Measurements from ENCODE around the gene CPSF4.

The CPSF4 gene

DNA sequence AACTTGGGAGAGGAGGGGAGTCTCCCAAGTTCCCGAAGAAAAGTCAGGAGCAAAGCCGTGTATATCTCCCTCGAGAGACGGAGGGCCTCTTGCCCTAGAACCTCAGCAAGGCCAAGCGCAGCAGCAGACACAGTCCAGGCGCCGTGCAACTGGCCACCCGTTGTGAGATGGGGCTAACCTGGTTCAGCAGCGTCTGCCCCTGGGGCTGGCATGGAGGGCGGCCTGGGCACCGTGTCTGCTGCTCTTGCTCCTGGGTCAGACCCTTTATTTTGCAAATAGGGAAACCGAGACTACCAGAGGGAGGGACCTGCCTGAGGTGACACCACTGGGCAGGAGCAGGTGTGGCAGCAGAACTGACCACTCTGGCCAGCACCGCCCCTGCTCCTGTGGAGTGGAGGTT is 13.8 kb downstream of the CPSF4 start:
- Histone ChIP-seq H3K27ac (no peak overlapping the region), H3K9me3 (no peaks in the 10 kb centered on the region), H3K4me1 (no peaks in the 10 kb centered on the region), H3K27me3 (no peaks in the 10 kb centered on the region), H3K36me3 (peaks cover 49 to 100% (median 98%) of the 10 kb centered on the region in 3 donors), H3K4me3 (no peak overlapping the region)
- TF ChIP-seq, protein P1, sequence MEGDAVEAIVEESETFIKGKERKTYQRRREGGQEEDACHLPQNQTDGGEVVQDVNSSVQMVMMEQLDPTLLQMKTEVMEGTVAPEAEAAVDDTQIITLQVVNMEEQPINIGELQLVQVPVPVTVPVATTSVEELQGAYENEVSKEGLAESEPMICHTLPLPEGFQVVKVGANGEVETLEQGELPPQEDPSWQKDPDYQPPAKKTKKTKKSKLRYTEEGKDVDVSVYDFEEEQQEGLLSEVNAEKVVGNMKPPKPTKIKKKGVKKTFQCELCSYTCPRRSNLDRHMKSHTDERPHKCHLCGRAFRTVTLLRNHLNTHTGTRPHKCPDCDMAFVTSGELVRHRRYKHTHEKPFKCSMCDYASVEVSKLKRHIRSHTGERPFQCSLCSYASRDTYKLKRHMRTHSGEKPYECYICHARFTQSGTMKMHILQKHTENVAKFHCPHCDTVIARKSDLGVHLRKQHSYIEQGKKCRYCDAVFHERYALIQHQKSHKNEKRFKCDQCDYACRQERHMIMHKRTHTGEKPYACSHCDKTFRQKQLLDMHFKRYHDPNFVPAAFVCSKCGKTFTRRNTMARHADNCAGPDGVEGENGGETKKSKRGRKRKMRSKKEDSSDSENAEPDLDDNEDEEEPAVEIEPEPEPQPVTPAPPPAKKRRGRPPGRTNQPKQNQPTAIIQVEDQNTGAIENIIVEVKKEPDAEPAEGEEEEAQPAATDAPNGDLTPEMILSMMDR (IDR thresholded peaks at IDR 0.05): no peak
- no peak for DNase-seq
- intact Hi-C loops (cut with DNase I; ENCODE audit: low total_unique reads): no loop called here

DNA sequence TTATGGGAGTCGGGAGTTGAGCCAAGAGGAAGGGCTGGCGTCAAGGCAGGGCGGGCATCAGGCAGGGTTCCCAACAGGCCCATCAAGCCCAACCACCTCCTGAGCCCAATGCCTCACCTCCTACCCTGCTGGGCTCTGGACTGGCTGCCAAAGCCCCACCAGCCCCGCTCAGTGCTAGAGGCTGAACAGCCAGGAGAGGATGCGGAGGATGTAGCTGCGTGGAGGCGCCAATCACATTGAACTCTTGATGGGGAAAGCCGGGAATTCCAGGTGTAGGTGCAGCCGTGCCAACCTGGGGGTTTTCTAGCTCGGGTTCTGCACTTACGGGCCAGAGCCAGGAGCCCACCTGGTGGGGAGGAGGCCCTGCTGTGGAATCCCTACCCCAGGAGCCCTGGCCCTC is 14.4 kb downstream of the CPSF4 start:
- H3K36me3 ChIP-seq: peaks cover 51 to 100% (median 98%) of the 10 kb centered on the region in 3 donors
- H3K27me3 ChIP-seq: no peaks in the 10 kb centered on the region
- intact Hi-C loops (cut with DNase I; ENCODE audit: low total_unique reads): no loop called here
- TF ChIP-seq, protein P1 (IDR thresholded peaks at IDR 0.05): no peak
- no peak overlapping the region for H3K27ac ChIP-seq
- H3K4me1 ChIP-seq: no peaks in the 10 kb centered on the region
- no peak overlapping the region for H3K4me3 ChIP-seq
- no peaks in the 10 kb centered on the region for H3K9me3 ChIP-seq
- no peak for DNase-seq

GRCh38 chr7:99455874-99456273 is 17.1 kb downstream of the CPSF4 start:
- no peak overlapping the region for H3K4me3 ChIP-seq
- DNase-seq: no peak
- no peaks in the 10 kb centered on the region for H3K27me3 ChIP-seq
- intact Hi-C loops (cut with DNase I; ENCODE audit: low total_unique reads): no loop called here
- no peak overlapping the region for H3K27ac ChIP-seq
- no peaks in the 10 kb centered on the region for H3K9me3 ChIP-seq
- TF ChIP-seq, protein P1 (IDR thresholded peaks at IDR 0.05): no peak
- peaks cover 0 to 7% (median 0%) of the 10 kb centered on the region in 4 donors for H3K4me1 ChIP-seq
- peaks cover 46 to 91% (median 87%) of the 10 kb centered on the region in 3 donors for H3K36me3 ChIP-seq

DNA sequence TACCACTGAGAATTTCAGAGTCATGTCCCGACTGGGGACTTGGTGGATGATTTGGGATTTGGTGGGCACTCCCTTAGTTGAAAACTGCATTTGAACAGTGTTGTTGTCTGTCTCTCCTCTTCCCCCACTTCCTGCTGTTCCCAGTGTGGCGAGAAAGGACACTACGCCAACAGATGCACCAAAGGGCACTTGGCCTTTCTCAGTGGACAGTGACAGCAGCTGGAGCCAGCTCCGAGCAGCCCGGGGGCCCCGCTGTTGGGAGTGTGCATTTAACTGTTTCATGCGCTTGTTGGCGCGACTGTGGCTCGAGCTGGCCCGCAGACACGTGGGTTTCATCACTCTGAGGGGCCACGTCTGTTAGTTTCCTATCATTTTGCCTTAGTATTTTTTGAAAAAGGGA is 17.5 kb downstream of the CPSF4 start:
- intact Hi-C loops (cut with DNase I; ENCODE audit: low total_unique reads): no loop called here
- Histone ChIP-seq H3K9me3 (no peaks in the 10 kb centered on the region), H3K27me3 (no peaks in the 10 kb centered on the region), H3K27ac (no peak overlapping the region), H3K4me3 (no peak overlapping the region), H3K4me1 (peaks cover 0 to 9% (median 0%) of the 10 kb centered on the region in 4 donors), H3K36me3 (peaks cover 42 to 87% (median 83%) of the 10 kb centered on the region in 3 donors)
- TF ChIP-seq, protein P1 (IDR thresholded peaks at IDR 0.05): no peak
- no peak for DNase-seq

GRCh38 chr7:99457050-99457649 is 18.4 kb downstream of the CPSF4 start:
- no peaks in the 10 kb centered on the region for H3K27me3 ChIP-seq
- TF ChIP-seq, protein P1 (IDR thresholded peaks at IDR 0.05): no peak
- intact Hi-C loops (cut with DNase I; ENCODE audit: low total_unique reads): no loop called here
- no peak overlapping the region for H3K4me3 ChIP-seq
- H3K9me3 ChIP-seq: no peaks in the 10 kb centered on the region
- H3K36me3 ChIP-seq: peaks cover 42 to 78% (median 76%) of the 10 kb centered on the region in 3 donors
- H3K4me1 ChIP-seq: peaks cover 0 to 15% (median 0%) of the 10 kb centered on the region in 4 donors
- no peak overlapping the region for H3K27ac ChIP-seq
- DNase-seq: no peak

Data from tibial artery (tissue), 4 donors.